B cell (primary cell): ENCODE results near the gene SH3RF1. TPM values are rescaled to one million over a fixed set of nuclear protein-coding genes. Genes with fewer than 3 reads are reported as not detected.

Source experiments
- ATAC-seq: fragments of 200-7000 bp; cut with Tn5 transposase; one replicate; pipeline ENCODE4 v1.10.0; 2021; ENCODE audit warnings: low read depth, mild to moderate bottlenecking, moderate number of reproducible peaks, moderate library complexity
- CTCF ChIA-PET: fragments of 350-600 bp; sonication (Branson Sonifier 250); formaldehyde crosslinking; loops from one replicate; lab custom pipeline; 2021; ENCODE audit warnings: antibody characterized with exemption, inconsistent platforms; lab: Charles Lee
- POLR2A ChIA-PET: fragments of 350-600 bp; sonication (Branson Sonifier 250); formaldehyde crosslinking; loops from one replicate; lab custom pipeline; 2021; ENCODE audit warnings: antibody characterized with exemption; lab: Charles Lee
- DNase-seq: peaks from one replicate; pipeline ENCODE4 v3.0.0; 2013
- H2AFZ ChIP-seq: 2 replicates; pipeline ENCODE4 v1.6.1; 2012; ENCODE audit warnings: mild to moderate bottlenecking, low read depth, low read length; ENCODE audit not compliant: insufficient read depth, poor library complexity, severe bottlenecking
- H3K27ac ChIP-seq, 2 donors: 1 replicate in 1 of 2; 2 replicates in 1 of 2; pipeline ENCODE4 v1.5.1; 2012 to 2013; ENCODE audit warnings: low read length in 2 of 2, mild to moderate bottlenecking in 2 of 2, moderate library complexity in 1 of 2
- H3K27me3 ChIP-seq, 4 experiments: fragments of 200-600 bp in 1 of 4; sonication (generic) in 1 of 4; replicated peaks in 1 of 4; 1 replicate in 2 of 4; 2 replicates in 2 of 4; pipeline versions ENCODE4 v1.6.1 to v1.7.0; 2013 to 2016; ENCODE audit warnings: low read length in 3 of 4, mild to moderate bottlenecking in 2 of 4, mixed read lengths in 1 of 4, moderate library complexity in 1 of 4; ENCODE audit not compliant: insufficient read depth in 4 of 4, control insufficient read depth in 3 of 4; ENCODE audit errors: control extremely low read depth in 1 of 4
- H3K36me3 ChIP-seq, 2 experiments: replicated peaks in 1 of 2; 1 replicate in 1 of 2; 2 replicates in 1 of 2; pipeline versions ENCODE4 v1.6.1 to v1.7.1; 2013; ENCODE audit warnings: low read length in 1 of 2; ENCODE audit not compliant: insufficient read depth in 2 of 2, control insufficient read depth in 1 of 2; ENCODE audit errors: control extremely low read depth in 1 of 2, extremely low read depth in 1 of 2
- H3K4me1 ChIP-seq, 2 donors: fragments of 200-600 bp in 1 of 2; sonication (generic) in 1 of 2; 1 replicate in 1 of 2; 2 replicates in 1 of 2; pipeline versions ENCODE4 v1.5.1 to v1.6.1; 2013 to 2017; ENCODE audit warnings: low read length in 2 of 2; ENCODE audit not compliant: control insufficient read depth in 2 of 2, insufficient read depth in 2 of 2
- H3K4me2 ChIP-seq: replicated peaks from 2 replicates; pipeline ENCODE3; 2012; ENCODE audit warnings: mild to moderate bottlenecking, low read depth, low read length; ENCODE audit not compliant: poor library complexity, severe bottlenecking
- H3K4me3 ChIP-seq, 5 experiments: fragments of 200-600 bp in 1 of 5; sonication (generic) in 1 of 5; 1 replicate in 3 of 5; 2 replicates in 2 of 5; pipeline versions ENCODE4 v1.5.1 to v1.7.0; 2011 to 2016; ENCODE audit warnings: low read length in 4 of 5, mild to moderate bottlenecking in 4 of 5, low read depth in 2 of 5, control low read depth in 1 of 5, moderate library complexity in 1 of 5; ENCODE audit not compliant: insufficient read depth in 1 of 5; ENCODE audit errors: control extremely low read depth in 1 of 5, extremely low read depth in 1 of 5
- H3K79me2 ChIP-seq: fragments of 200-600 bp; sonication (generic); one replicate; pipeline ENCODE4 v1.6.0; 2016; ENCODE audit warnings: low read length; ENCODE audit not compliant: control insufficient read depth, insufficient read depth
- H3K9ac ChIP-seq: fragments of 200-600 bp; sonication (generic); 2 replicates; pipeline ENCODE4 v1.6.1; 2017; ENCODE audit warnings: mild to moderate bottlenecking, low read length, moderate library complexity
- H3K9me3 ChIP-seq, 3 donors: one replicate each; pipeline versions ENCODE4 v1.6.1 to v1.7.1; 2013; ENCODE audit warnings: low read length in 2 of 3; ENCODE audit not compliant: control insufficient read depth in 2 of 3, insufficient read depth in 1 of 3; ENCODE audit errors: control extremely low read depth in 1 of 3
- H4K20me1 ChIP-seq: 2 replicates; pipeline ENCODE4 v1.6.0; 2012; ENCODE audit warnings: mild to moderate bottlenecking, low read length; ENCODE audit not compliant: insufficient read depth, control insufficient read depth, poor library complexity, severe bottlenecking
- H3K27ac Mint-ChIP-seq: one replicate; pipeline ENCODE4 v1.8.0; 2021; ENCODE audit warnings: mixed read lengths
- H3K27me3 Mint-ChIP-seq: one replicate; pipeline ENCODE4 v1.8.0; 2021; ENCODE audit warnings: mixed read lengths
- H3K4me1 Mint-ChIP-seq: one replicate; pipeline ENCODE4 v1.8.0; 2021; ENCODE audit warnings: mixed read lengths
- H3K4me3 Mint-ChIP-seq: one replicate; pipeline ENCODE4 v1.8.0; 2021; ENCODE audit warnings: mixed read lengths
- H3K9me3 Mint-ChIP-seq: one replicate; pipeline ENCODE4 v1.8.0; 2022; ENCODE audit warnings: mixed read lengths; ENCODE audit not compliant: insufficient read depth
- EZH2 ChIP-seq: IDR thresholded peaks from 2 replicates; pipeline ENCODE4 v1.6.1; 2012; ENCODE audit warnings: borderline replicate concordance, low read depth, mild to moderate bottlenecking, moderate library complexity, low read length; ENCODE audit not compliant: insufficient read depth, poor library complexity, severe bottlenecking
- WGBS: methylation state at CpG from one replicate; pipeline ENCODE4 v1.1.5; 2013; ENCODE audit warnings: missing lambda C conversion rate; ENCODE audit not compliant: insufficient coverage; 5-methylcytosine and 5-hydroxymethylcytosine counted together
- intact Hi-C: fragments of 100-400 bp; cut with micrococcal nuclease; formaldehyde crosslinking; loops from one replicate; pipeline ENCODE4 v1.10.0; 2022
- polyA plus RNA-seq: library from polyadenylated mRNA; depleted of rRNA; stranded (reverse); fragments of >200 nt; gene quantifications from 2 replicates; pipeline ENCODE4 v1.2.3, GENCODE V29; 2012
- total RNA-seq, 2 donors: library from RNA; stranded (reverse); fragments of 120-200 nt in 1 of 2; gene quantifications; 1 replicate in 1 of 2; 2 replicates in 1 of 2; pipeline versions ENCODE4 v1.2.3 to v1.2.4, GENCODE V29; 2013 to 2022
- TF ChIP-seq, protein P1 (sequence below): fragments of 200-600 bp; IDR thresholded peaks from one replicate; pipeline ENCODE4 v1.8.0; 2022; ENCODE audit warnings: antibody characterized with exemption, mild to moderate bottlenecking

Gene SH3RF1
- total and polyA plus RNA-seq, 2 donors (not counting 1 experiment from before 2014, with no cell fraction given) = 2.0 to 5.4 TPM

GRCh38 chr4:169136796-169137557 lies 133.8 kb downstream of the SH3RF1 start:
- no peak for TF ChIP-seq EZH2
- TF ChIP-seq, protein P1, sequence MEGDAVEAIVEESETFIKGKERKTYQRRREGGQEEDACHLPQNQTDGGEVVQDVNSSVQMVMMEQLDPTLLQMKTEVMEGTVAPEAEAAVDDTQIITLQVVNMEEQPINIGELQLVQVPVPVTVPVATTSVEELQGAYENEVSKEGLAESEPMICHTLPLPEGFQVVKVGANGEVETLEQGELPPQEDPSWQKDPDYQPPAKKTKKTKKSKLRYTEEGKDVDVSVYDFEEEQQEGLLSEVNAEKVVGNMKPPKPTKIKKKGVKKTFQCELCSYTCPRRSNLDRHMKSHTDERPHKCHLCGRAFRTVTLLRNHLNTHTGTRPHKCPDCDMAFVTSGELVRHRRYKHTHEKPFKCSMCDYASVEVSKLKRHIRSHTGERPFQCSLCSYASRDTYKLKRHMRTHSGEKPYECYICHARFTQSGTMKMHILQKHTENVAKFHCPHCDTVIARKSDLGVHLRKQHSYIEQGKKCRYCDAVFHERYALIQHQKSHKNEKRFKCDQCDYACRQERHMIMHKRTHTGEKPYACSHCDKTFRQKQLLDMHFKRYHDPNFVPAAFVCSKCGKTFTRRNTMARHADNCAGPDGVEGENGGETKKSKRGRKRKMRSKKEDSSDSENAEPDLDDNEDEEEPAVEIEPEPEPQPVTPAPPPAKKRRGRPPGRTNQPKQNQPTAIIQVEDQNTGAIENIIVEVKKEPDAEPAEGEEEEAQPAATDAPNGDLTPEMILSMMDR = no peak
- Mint-ChIP-seq H3K27ac (no peak overlapping the region), H3K4me1 (no peaks in the 10 kb centered on the region), H3K27me3 (no peaks in the 10 kb centered on the region), H3K4me3 (no peak overlapping the region), H3K9me3 (no peaks in the 10 kb centered on the region)
- 100% methylated on average over 1 of the region's 3 CpGs for WGBS
- no peaks in the 10 kb centered on the region for H4K20me1 ChIP-seq
- no peaks in the 10 kb centered on the region for H3K27me3 ChIP-seq
- no peak overlapping the region for H3K4me3 ChIP-seq
- no peaks in the 10 kb centered on the region for H3K79me2 ChIP-seq
- H3K36me3 ChIP-seq = no peaks in the 10 kb centered on the region
- no peaks in the 10 kb centered on the region for H3K9me3 ChIP-seq
- POLR2A ChIA-PET = no interaction called here
- CTCF ChIA-PET = no interaction called here
- no peak for ATAC-seq
- H3K9ac ChIP-seq = no peak overlapping the region
- intact Hi-C loops = no loop called here
- no peak overlapping the region for H3K4me2 ChIP-seq
- H3K27ac ChIP-seq = no peak overlapping the region
- no peak for DNase-seq
- no peak overlapping the region for H2AFZ ChIP-seq
- H3K4me1 ChIP-seq = no peaks in the 10 kb centered on the region

DNA sequence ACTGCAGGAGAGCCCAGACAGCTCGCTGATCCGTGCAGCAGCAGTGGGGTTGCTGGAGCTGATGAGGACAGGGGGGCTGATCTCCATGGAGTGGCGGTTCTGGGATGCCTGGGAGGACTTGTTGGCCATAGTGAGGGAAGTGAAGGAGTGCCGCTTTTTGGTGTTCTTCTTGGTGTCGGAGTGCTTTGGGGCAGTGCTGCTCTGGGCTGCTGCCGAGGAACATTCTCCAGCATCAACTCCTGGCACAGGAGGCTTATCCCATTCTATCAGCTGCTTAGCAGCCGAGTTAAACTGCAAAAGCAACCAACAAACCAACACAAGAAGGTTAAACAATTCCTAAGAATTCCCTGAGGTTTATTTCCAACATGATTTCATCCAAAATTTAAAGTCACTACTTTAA lies 134.4 kb downstream of the SH3RF1 start:
- Histone ChIP-seq H3K27me3 (no peaks in the 10 kb centered on the region), H3K9me3 (no peaks in the 10 kb centered on the region), H3K4me2 (no peak overlapping the region), H2AFZ (no peak overlapping the region), H3K4me3 (no peak overlapping the region), H3K36me3 (no peaks in the 10 kb centered on the region), H3K4me1 (no peaks in the 10 kb centered on the region), H3K27ac (no peak overlapping the region), H3K9ac (no peak overlapping the region), H3K79me2 (no peaks in the 10 kb centered on the region), H4K20me1 (no peaks in the 10 kb centered on the region)
- H3K27me3 Mint-ChIP-seq = no peaks in the 10 kb centered on the region
- ChIA-PET CTCF (no interaction called here), POLR2A (no interaction called here)
- H3K27ac Mint-ChIP-seq = no peak overlapping the region
- intact Hi-C loops = no loop called here
- H3K9me3 Mint-ChIP-seq = no peaks in the 10 kb centered on the region
- ATAC-seq = no peak
- no peaks in the 10 kb centered on the region for H3K4me1 Mint-ChIP-seq
- TF ChIP-seq EZH2 = no peak
- TF ChIP-seq, protein P1 = no peak
- 99% methylated on average over 7 of the region's 7 CpGs for WGBS
- no peak for DNase-seq
- no peak overlapping the region for H3K4me3 Mint-ChIP-seq
